H1 (cell line): ENCODE results near the gene IRAK1BP1. TPM values are rescaled to one million over a fixed set of nuclear protein-coding genes. Genes with fewer than 3 reads are reported as not detected.

Source experiments
- EZH2 ChIP-seq: fragments of 200-600 bp; sonication (generic); IDR thresholded peaks from 2 replicates; pipeline ENCODE4 v1.7.1; 2012; ENCODE audit warnings: low read depth, mild to moderate bottlenecking, moderate library complexity, low read length, inconsistent platforms; ENCODE audit not compliant: severe bottlenecking
- KDM4A ChIP-seq: IDR thresholded peaks from one replicate; pipeline ENCODE4 v1.7.1; 2012; ENCODE audit warnings: low read depth, mild to moderate bottlenecking, moderate library complexity, low read length, inconsistent platforms; ENCODE audit not compliant: severe bottlenecking
- PHF8 ChIP-seq: fragments of 200-600 bp; sonication (generic); conservative IDR thresholded peaks from 2 replicates; pipeline ENCODE4 v1.7.1; 2012; ENCODE audit warnings: low read depth, mild to moderate bottlenecking, inconsistent platforms, low read length, moderate library complexity
- POU5F1 ChIP-seq: IDR thresholded peaks from 2 replicates; pipeline ENCODE4 v1.6.1; 2011; ENCODE audit warnings: low read depth, mild to moderate bottlenecking, low read length, moderate library complexity
- SIN3A ChIP-seq, 2 experiments: IDR thresholded peaks in 1 of 2; conservative IDR thresholded peaks in 1 of 2; 2 replicates each; pipeline ENCODE4 v1.6.1; 2011 to 2012; ENCODE audit warnings: low read length in 2 of 2, improper control_type of control experiment in 1 of 2, low read depth in 1 of 2, mild to moderate bottlenecking in 1 of 2
- TBP ChIP-seq: IDR thresholded peaks from 2 replicates; pipeline ENCODE4 v1.6.1; 2011; ENCODE audit warnings: low read depth, low read length, improper control_type of control experiment
- polyA plus RNA-seq, 7 experiments: library from polyadenylated mRNA; depleted of rRNA in 3 of 7; stranded (reverse) in 5 of 7; unstranded in 2 of 7; fragments of >200 nt in 5 of 7; fragments of 200-250 nt in 2 of 7; gene quantifications; 1 replicate in 5 of 7; 2 replicates in 1 of 7; 4 replicates in 1 of 7; pipeline versions ENCODE4 v1.2.1 to v1.2.3, GENCODE V29; 2011 to 2013; ENCODE audit warnings: missing spikeins in 2 of 7, mixed read lengths in 2 of 7
- total RNA-seq: library from RNA; stranded (reverse); fragmentation: NEBNext Ultra II Directional; extraction: Animal tissue kit (Norgen Biotek cat#: 25700); gene quantifications from 2 replicates; pipeline ENCODE4 v1.2.1, GENCODE V29; 2021
- TF ChIP-seq, protein P1 (sequence below): fragments of 300-600 bp; sonication (generic); IDR thresholded peaks from 2 replicates; pipeline ENCODE4 v1.7.1; 2012; ENCODE audit warnings: low read length, moderate library complexity, mild to moderate bottlenecking, inconsistent platforms; ENCODE audit not compliant: insufficient replicate concordance
- TF ChIP-seq, protein P2 (sequence below): IDR thresholded peaks from 2 replicates; pipeline ENCODE4 v1.6.1; 2011; ENCODE audit warnings: low read length, improper control_type of control experiment

IRAK1BP1 gene
- total and polyA plus RNA-seq, 2 of the 8 experiments (the other 6 are each of a cell fraction or from before 2014, with no cell fraction given) = 3.7 to 4.7 TPM

DNA sequence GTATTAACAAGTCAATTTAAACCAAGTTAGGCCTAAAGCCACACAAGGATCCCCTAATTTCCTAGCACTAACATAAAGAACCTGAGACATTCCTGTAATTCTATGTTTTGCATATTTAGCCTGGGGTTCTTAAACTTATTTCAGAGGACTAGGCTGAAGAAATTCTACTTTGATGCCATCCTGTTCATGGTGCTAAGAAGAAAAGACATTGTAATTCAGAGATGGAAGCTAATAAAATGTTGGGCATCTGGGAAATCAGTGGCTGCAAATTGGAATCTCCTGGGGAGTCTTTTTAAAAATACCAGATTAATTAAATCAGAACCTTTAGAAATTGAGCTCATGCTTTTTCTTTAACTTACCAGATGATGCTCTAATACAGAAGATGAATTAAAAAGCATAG lies 26.2 kb upstream of the IRAK1BP1 start (continued):
- TF ChIP-seq, protein P1, sequence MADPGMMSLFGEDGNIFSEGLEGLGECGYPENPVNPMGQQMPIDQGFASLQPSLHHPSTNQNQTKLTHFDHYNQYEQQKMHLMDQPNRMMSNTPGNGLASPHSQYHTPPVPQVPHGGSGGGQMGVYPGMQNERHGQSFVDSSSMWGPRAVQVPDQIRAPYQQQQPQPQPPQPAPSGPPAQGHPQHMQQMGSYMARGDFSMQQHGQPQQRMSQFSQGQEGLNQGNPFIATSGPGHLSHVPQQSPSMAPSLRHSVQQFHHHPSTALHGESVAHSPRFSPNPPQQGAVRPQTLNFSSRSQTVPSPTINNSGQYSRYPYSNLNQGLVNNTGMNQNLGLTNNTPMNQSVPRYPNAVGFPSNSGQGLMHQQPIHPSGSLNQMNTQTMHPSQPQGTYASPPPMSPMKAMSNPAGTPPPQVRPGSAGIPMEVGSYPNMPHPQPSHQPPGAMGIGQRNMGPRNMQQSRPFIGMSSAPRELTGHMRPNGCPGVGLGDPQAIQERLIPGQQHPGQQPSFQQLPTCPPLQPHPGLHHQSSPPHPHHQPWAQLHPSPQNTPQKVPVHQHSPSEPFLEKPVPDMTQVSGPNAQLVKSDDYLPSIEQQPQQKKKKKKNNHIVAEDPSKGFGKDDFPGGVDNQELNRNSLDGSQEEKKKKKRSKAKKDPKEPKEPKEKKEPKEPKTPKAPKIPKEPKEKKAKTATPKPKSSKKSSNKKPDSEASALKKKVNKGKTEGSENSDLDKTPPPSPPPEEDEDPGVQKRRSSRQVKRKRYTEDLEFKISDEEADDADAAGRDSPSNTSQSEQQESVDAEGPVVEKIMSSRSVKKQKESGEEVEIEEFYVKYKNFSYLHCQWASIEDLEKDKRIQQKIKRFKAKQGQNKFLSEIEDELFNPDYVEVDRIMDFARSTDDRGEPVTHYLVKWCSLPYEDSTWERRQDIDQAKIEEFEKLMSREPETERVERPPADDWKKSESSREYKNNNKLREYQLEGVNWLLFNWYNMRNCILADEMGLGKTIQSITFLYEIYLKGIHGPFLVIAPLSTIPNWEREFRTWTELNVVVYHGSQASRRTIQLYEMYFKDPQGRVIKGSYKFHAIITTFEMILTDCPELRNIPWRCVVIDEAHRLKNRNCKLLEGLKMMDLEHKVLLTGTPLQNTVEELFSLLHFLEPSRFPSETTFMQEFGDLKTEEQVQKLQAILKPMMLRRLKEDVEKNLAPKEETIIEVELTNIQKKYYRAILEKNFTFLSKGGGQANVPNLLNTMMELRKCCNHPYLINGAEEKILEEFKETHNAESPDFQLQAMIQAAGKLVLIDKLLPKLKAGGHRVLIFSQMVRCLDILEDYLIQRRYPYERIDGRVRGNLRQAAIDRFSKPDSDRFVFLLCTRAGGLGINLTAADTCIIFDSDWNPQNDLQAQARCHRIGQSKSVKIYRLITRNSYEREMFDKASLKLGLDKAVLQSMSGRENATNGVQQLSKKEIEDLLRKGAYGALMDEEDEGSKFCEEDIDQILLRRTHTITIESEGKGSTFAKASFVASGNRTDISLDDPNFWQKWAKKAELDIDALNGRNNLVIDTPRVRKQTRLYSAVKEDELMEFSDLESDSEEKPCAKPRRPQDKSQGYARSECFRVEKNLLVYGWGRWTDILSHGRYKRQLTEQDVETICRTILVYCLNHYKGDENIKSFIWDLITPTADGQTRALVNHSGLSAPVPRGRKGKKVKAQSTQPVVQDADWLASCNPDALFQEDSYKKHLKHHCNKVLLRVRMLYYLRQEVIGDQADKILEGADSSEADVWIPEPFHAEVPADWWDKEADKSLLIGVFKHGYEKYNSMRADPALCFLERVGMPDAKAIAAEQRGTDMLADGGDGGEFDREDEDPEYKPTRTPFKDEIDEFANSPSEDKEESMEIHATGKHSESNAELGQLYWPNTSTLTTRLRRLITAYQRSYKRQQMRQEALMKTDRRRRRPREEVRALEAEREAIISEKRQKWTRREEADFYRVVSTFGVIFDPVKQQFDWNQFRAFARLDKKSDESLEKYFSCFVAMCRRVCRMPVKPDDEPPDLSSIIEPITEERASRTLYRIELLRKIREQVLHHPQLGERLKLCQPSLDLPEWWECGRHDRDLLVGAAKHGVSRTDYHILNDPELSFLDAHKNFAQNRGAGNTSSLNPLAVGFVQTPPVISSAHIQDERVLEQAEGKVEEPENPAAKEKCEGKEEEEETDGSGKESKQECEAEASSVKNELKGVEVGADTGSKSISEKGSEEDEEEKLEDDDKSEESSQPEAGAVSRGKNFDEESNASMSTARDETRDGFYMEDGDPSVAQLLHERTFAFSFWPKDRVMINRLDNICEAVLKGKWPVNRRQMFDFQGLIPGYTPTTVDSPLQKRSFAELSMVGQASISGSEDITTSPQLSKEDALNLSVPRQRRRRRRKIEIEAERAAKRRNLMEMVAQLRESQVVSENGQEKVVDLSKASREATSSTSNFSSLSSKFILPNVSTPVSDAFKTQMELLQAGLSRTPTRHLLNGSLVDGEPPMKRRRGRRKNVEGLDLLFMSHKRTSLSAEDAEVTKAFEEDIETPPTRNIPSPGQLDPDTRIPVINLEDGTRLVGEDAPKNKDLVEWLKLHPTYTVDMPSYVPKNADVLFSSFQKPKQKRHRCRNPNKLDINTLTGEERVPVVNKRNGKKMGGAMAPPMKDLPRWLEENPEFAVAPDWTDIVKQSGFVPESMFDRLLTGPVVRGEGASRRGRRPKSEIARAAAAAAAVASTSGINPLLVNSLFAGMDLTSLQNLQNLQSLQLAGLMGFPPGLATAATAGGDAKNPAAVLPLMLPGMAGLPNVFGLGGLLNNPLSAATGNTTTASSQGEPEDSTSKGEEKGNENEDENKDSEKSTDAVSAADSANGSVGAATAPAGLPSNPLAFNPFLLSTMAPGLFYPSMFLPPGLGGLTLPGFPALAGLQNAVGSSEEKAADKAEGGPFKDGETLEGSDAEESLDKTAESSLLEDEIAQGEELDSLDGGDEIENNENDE = no peak
- no peak for TF ChIP-seq POU5F1
- no peak for TF ChIP-seq SIN3A (conservative IDR thresholded peaks at IDR 0.05 in 1 of 2, IDR thresholded peaks at IDR 0.05 in 1 of 2; ENCODE audit: low read depth in 1 of 2, low read length in 2 of 2)
- no peak for TF ChIP-seq EZH2
- TF ChIP-seq, protein P2, sequence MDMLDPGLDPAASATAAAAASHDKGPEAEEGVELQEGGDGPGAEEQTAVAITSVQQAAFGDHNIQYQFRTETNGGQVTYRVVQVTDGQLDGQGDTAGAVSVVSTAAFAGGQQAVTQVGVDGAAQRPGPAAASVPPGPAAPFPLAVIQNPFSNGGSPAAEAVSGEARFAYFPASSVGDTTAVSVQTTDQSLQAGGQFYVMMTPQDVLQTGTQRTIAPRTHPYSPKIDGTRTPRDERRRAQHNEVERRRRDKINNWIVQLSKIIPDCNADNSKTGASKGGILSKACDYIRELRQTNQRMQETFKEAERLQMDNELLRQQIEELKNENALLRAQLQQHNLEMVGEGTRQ = no peak
- TF ChIP-seq KDM4A = no peak
- no peak for TF ChIP-seq TBP
- TF ChIP-seq PHF8 = no peak
